ENCODE results near the gene RNFT2. TPM values are rescaled to one million over a fixed set of nuclear protein-coding genes. Genes with fewer than 3 reads are reported as not detected.
"Not testable (repeated sequence)": the region's sequence is repeated elsewhere in the genome, so short reads cannot be mapped to it uniquely, and the experiment has no call there.

Gene RNFT2
- total RNA-seq, 2 donors from 2014 or later = 0.32 to 4.7 TPM

GRCh38 chr12:116777245-116777644 lies 39.1 kb downstream of the RNFT2 start:
- TF ChIP-seq CTCF (IDR thresholded peaks at IDR 0.05) = no peak
- TF ChIP-seq POLR2A (IDR thresholded peaks at IDR 0.05) = no peak
- no peak for TF ChIP-seq POLR2AphosphoS5 (IDR thresholded peaks at IDR 0.05)
- Histone ChIP-seq H3K27me3 (replicated peaks; ENCODE audit: insufficient read depth) (no peaks in the 10 kb centered on the region), H3K9me3 (no peaks in the 10 kb centered on the region), H3K4me1 (replicated peaks) (no peaks in the 10 kb centered on the region), H3K36me3 (no peaks in the 10 kb centered on the region), H3K27ac (no peak overlapping the region), H3K4me3 (no peak overlapping the region)
- WGBS = 100% methylated on average over 1 of the region's 1 CpG
- intact Hi-C loops (cut with DNase I) = no loop called here
- DNase-seq (ENCODE audit: low spot score) = no peak

GRCh38 chr12:116779597-116779996 lies 41.5 kb downstream of the RNFT2 start:
- no peak for DNase-seq (ENCODE audit: low spot score)
- no peak overlapping the region for H3K4me3 ChIP-seq
- no peak overlapping the region for H3K27ac ChIP-seq
- H3K9me3 ChIP-seq = no peaks in the 10 kb centered on the region
- 92% methylated on average over 2 of the region's 2 CpGs for WGBS
- no peaks in the 10 kb centered on the region for H3K27me3 ChIP-seq (replicated peaks; ENCODE audit: insufficient read depth)
- intact Hi-C loops (cut with DNase I) = no loop called here
- no peaks in the 10 kb centered on the region for H3K4me1 ChIP-seq (replicated peaks)
- H3K36me3 ChIP-seq = no peaks in the 10 kb centered on the region
- no peak for TF ChIP-seq POLR2AphosphoS5 (IDR thresholded peaks at IDR 0.05)

GRCh38 chr12:116780942-116781341 lies 42.8 kb downstream of the RNFT2 start:
- Histone ChIP-seq H3K4me3 (no peak overlapping the region), H3K9me3 (no peaks in the 10 kb centered on the region), H3K36me3 (no peaks in the 10 kb centered on the region), H3K27me3 (replicated peaks; ENCODE audit: insufficient read depth) (no peaks in the 10 kb centered on the region), H3K4me1 (replicated peaks) (no peaks in the 10 kb centered on the region), H3K27ac (no peak overlapping the region)
- no peak for TF ChIP-seq POLR2A (IDR thresholded peaks at IDR 0.05)
- TF ChIP-seq POLR2AphosphoS5 (IDR thresholded peaks at IDR 0.05) = no peak
- no peak for TF ChIP-seq CTCF (IDR thresholded peaks at IDR 0.05)
- 73% methylated on average over 4 of the region's 4 CpGs for WGBS
- intact Hi-C loops (cut with DNase I) = no loop called here
- DNase-seq (ENCODE audit: low spot score) = no peak

GRCh38 chr12:116783525-116784237 lies 45.6 kb downstream of the RNFT2 start:
- H3K4me3 ChIP-seq = no peak overlapping the region
- 87% methylated on average over 6 of the region's 6 CpGs for WGBS
- no peaks in the 10 kb centered on the region for H3K4me1 ChIP-seq (replicated peaks)
- no peak overlapping the region for H3K27ac ChIP-seq
- H3K36me3 ChIP-seq = no peaks in the 10 kb centered on the region
- intact Hi-C loops (cut with DNase I) = no loop called here
- TF ChIP-seq CTCF (IDR thresholded peaks at IDR 0.05) (no peak), POLR2A (IDR thresholded peaks at IDR 0.05) (no peak), POLR2AphosphoS5 (IDR thresholded peaks at IDR 0.05) (no peak)
- no peak for DNase-seq (ENCODE audit: low spot score)
- H3K9me3 ChIP-seq = no peaks in the 10 kb centered on the region
- no peaks in the 10 kb centered on the region for H3K27me3 ChIP-seq (replicated peaks; ENCODE audit: insufficient read depth)

- H3K4me3 ChIP-seq = no peak overlapping the region
- no peaks in the 10 kb centered on the region for H3K4me1 ChIP-seq (replicated peaks)
- intact Hi-C loops (cut with DNase I) = no loop called here
- WGBS = 96% methylated on average over 7 of the region's 7 CpGs
- no peak overlapping the region for H3K27ac ChIP-seq
- no peaks in the 10 kb centered on the region for H3K27me3 ChIP-seq (replicated peaks; ENCODE audit: insufficient read depth)
- H3K9me3 ChIP-seq = no peaks in the 10 kb centered on the region
- no peak for DNase-seq (ENCODE audit: low spot score)
- no peak for TF ChIP-seq POLR2AphosphoS5 (IDR thresholded peaks at IDR 0.05)
- no peak for TF ChIP-seq CTCF (IDR thresholded peaks at IDR 0.05)
- TF ChIP-seq POLR2A (IDR thresholded peaks at IDR 0.05) = no peak
- no peaks in the 10 kb centered on the region for H3K36me3 ChIP-seq
Measured at GRCh38 chr12:116784238-116784612, 46.1 kb downstream of the RNFT2 start.

- H3K4me1 ChIP-seq (replicated peaks); H3K27me3 ChIP-seq (replicated peaks; ENCODE audit: insufficient read depth); DNase-seq (ENCODE audit: low spot score); H3K4me3 ChIP-seq; H3K9me3 ChIP-seq; intact Hi-C loops (cut with DNase I); H3K36me3 ChIP-seq; H3K27ac ChIP-seq: not testable (repeated sequence)
Measured at GRCh38 chr12:116789562-116789961, 51.4 kb downstream of the RNFT2 start.
